ENCODE results near the gene VPS33B. TPM values are rescaled to one million over a fixed set of nuclear protein-coding genes. Genes with fewer than 3 reads are reported as not detected.

Gene VPS33B
- polyA plus RNA-seq, 2 of the 4 experiments (the other 2 are of a cell fraction): 11.1 to 17.9 TPM

GRCh38 chr15:91040856-91041255, 18.5 kb upstream of the VPS33B start:
- H3K4me2 ChIP-seq: no peak overlapping the region
- no peaks in the 10 kb centered on the region for H3K4me1 ChIP-seq
- TF ChIP-seq CHD2 (IDR thresholded peaks at IDR 0.05; ENCODE audit: low read length, partially characterized antibody) (no peak), PHF8 (IDR thresholded peaks at IDR 0.05; ENCODE audit: borderline replicate concordance, low read depth) (no peak), EHMT2 (IDR thresholded peaks at IDR 0.05; ENCODE audit: low read depth) (no peak), BCL3 (IDR thresholded peaks at IDR 0.05) (no peak), GATA3 (IDR thresholded peaks at IDR 0.05; ENCODE audit: borderline replicate concordance) (no peak), POLR2A (IDR thresholded peaks at IDR 0.05; ENCODE audit: low read length) (no peak), RARB (CRISPR knock-in tag; IDR thresholded peaks at IDR 0.05) (no peak), USF2 (IDR thresholded peaks at IDR 0.05) (no peak), HMGXB4 (CRISPR knock-in tag; IDR thresholded peaks at IDR 0.05; ENCODE audit: borderline replicate concordance) (no peak), HEYL (CRISPR knock-in tag; IDR thresholded peaks at IDR 0.05) (no peak), ZNF302 (CRISPR knock-in tag; IDR thresholded peaks at IDR 0.05) (no peak), PBX3 (IDR thresholded peaks at IDR 0.05) (no peak), E2F6 (IDR thresholded peaks at IDR 0.05; ENCODE audit: borderline replicate concordance, low read depth) (no peak), NPAS2 (CRISPR knock-in tag; IDR thresholded peaks at IDR 0.05; ENCODE audit: borderline replicate concordance) (no peak), EHF (CRISPR knock-in tag; IDR thresholded peaks at IDR 0.05) (no peak), RCOR1 (IDR thresholded peaks at IDR 0.05; ENCODE audit: low read depth, low read length) (no peak), CBX8 (IDR thresholded peaks at IDR 0.05) (no peak), SMC3 (IDR thresholded peaks at IDR 0.05) (no peak)
- ATAC-seq (no peak), FAIRE-seq (no peak), DNase-seq (ENCODE audit: low read depth in 1 of 2, low spot score in 1 of 2) (no peak)
- ChIA-PET CTCF (interaction anchor here (0.7 to 5.4 kb wide), 7 partner anchors 8 to 84 kb away, joined by 3 to 35 read pairs (median 6); no protein-coding TSS in a partner anchor), POLR2A (interaction anchor here (0.5 kb wide), 1 partner anchor 972 kb away, joined by 8 read pairs; no protein-coding TSS in a partner anchor)
- WGBS (ENCODE audit: missing lambda C conversion rate): 55% methylated on average over 8 of the region's 8 CpGs
- H3K9me3 ChIP-seq: no peaks in the 10 kb centered on the region
- no peak overlapping the region for H3K27ac ChIP-seq
- no peak overlapping the region for H3K4me3 ChIP-seq

GRCh38 chr15:91039996-91040395, 17.6 kb upstream of the VPS33B start:
- peak; percentile 15 to 28; a peak in 2 of 6 replicates for ATAC-seq
- Histone ChIP-seq H3K4me1 (no peaks in the 10 kb centered on the region), H3K9me3 (no peaks in the 10 kb centered on the region), H3K27ac (no peak overlapping the region), H3K4me3 (no peak overlapping the region), H3K4me2 (no peak overlapping the region)
- ChIA-PET POLR2A (no interaction called here), CTCF (interaction anchor here (1.0 to 5.4 kb wide), 4 partner anchors 10 to 83 kb away, joined by 3 to 35 read pairs (median 14); no protein-coding TSS in a partner anchor)
- DNase-seq (ENCODE audit: low read depth in 1 of 2, low spot score in 1 of 2): no peak
- FAIRE-seq: no peak
- TF ChIP-seq JUNB (IDR thresholded peaks at IDR 0.05) (no peak), CBX8 (IDR thresholded peaks at IDR 0.05) (no peak), CHD4 (IDR thresholded peaks at IDR 0.05; ENCODE audit: borderline replicate concordance) (no peak), HES2 (IDR thresholded peaks at IDR 0.05) (no peak), MAFK (IDR thresholded peaks at IDR 0.05; ENCODE audit: partially characterized antibody) (no peak), CEBPB (IDR thresholded peaks at IDR 0.05) (no peak), KDM1A (IDR thresholded peaks at IDR 0.05; ENCODE audit: low read depth) (no peak), NPAS2 (CRISPR knock-in tag; IDR thresholded peaks at IDR 0.05; ENCODE audit: borderline replicate concordance) (no peak), ELK1 (IDR thresholded peaks at IDR 0.05; ENCODE audit: low read depth, low read length) (no peak), HDAC2 (IDR thresholded peaks at IDR 0.05) (no peak), CBX2 (IDR thresholded peaks at IDR 0.05; ENCODE audit: borderline replicate concordance, low read depth) (no peak), EHMT2 (IDR thresholded peaks at IDR 0.05; ENCODE audit: low read depth) (no peak), TP53 (CRISPR knock-in tag; IDR thresholded peaks at IDR 0.05) (no peak), ZFP36 (IDR thresholded peaks at IDR 0.05; ENCODE audit: borderline replicate concordance, partially characterized antibody) (no peak), PHF8 (IDR thresholded peaks at IDR 0.05; ENCODE audit: borderline replicate concordance, low read depth) (no peak), MYC (IDR thresholded peaks at IDR 0.05; ENCODE audit: borderline replicate concordance, low read length) (no peak)
- 49% methylated on average over 2 of the region's 3 CpGs for WGBS (ENCODE audit: missing lambda C conversion rate)
